Hippocampal formation (tissue), 2 donors: ENCODE results near the gene BZW2.

Experiments
- DNase-seq, 2 donors: peaks; one replicate each; lab custom pipeline; 2025; lab: John Stamatoyannopoulos, UW

Gene BZW2

DNA sequence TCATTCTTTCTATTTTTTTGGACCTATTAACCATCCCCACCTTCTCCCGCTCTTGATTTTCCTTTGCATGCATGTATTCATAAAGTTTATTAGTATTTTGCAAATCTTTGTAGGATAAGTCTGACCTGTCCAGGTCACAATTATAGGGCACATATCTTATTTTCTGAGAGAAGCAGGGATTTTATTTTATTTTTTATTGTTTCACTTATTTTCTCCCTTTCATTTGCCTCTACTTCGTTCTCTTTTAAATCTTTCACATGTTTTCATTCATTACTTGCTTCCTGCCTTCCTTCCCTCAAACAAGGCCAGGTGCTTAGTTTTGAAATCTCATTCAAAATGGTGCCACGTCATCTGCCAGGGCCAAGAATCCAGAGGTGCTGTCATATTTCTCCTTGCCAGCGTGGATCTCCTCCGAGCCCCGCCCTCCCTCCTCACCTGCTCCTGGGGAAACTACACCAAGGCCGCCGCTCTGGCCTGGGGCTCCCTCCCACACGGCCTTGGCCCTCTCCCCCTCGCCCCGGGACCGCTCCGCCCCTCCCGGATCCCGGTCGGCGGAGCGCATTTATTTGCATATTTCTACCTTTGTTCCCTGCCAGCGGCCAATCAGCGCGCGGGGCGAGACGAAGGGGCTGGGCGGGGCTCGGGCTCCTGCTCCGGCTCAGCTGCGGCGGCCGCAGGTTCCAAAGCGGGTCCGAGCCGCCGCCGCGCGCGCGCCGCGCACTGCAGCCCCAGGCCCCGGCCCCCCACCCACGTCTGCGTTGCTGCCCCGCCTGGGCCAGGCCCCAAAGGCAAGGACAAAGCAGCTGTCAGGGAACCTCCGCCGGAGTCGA, 107.3 kb downstream of the BZW2 start, which contains the start of gene TSPAN13:
TSS of gene TSPAN13 (plus strand) at position 654 of the 830 bp plus-strand sequence. CDS start 213 bp downstream, outside the sequence.
- peak; percentile 23 to 52 for DNase-seq

DNA sequence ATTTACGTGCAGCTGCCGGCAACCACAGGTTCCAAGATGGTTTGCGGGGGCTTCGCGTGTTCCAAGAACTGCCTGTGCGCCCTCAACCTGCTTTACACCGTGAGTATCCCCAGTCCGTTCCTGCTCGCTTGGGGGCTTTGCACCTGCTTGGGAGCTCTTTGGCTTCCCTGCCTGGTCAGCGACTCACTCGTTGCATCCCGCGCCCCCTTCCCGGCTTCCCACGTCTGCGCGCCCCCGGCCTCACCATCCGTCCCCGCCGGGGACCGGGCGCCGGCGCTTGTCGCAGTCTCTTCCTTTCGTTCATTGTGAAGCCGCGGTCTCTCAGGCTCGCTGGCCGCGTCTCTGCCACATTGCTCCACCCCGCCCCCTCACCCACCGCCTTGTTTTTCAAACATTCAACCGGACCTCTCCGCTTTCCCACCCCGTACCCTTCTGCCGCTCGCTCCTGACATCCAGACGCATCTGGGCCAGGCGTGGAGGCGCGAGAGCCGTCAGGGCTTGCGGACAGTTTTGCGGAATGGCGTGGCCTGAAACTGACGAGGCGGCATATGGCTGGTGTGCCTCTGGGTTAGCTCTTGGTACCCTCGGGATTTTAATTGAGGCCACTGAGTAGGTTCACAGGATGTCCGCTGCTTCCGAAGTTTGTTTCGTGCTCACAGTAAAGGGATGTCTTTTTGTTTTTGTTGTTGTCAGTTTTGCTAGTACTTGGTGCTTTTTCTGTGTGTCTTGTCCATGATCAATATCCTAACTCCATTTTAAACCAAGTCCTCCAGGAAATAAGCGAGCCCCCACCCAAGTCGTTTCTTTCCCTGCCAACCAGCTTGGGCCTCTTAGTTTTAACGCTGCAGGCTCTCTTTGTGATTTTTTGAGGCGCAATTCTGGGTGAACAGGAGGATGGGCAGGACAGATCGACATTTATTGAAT, 108.2 kb downstream of the BZW2 start:
- DNase-seq: peak in 1 of 2 donors; percentile 11

DNA sequence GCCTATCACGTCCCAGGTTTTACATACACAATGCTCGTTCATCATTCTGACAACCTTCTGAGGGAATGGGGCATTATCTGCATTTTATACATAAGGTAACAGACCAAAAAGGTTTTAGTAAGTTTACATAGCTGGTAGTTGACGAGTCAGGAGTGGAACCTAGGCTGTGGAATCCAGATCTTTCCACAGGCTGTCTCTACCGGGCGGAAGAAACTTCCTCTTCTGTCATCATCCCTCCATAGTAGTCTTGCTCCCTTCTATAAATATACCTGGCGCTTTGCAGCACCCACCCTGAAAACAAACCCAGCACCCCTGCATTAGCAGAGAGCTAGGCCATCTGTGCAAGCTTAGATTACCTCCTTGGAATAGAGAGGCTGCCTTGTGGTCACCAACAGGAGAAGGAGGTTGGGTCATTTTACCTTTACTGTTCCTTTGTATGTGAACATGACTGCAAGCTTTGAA, 108.9 kb downstream of the BZW2 start:
- no peak for DNase-seq

DNA sequence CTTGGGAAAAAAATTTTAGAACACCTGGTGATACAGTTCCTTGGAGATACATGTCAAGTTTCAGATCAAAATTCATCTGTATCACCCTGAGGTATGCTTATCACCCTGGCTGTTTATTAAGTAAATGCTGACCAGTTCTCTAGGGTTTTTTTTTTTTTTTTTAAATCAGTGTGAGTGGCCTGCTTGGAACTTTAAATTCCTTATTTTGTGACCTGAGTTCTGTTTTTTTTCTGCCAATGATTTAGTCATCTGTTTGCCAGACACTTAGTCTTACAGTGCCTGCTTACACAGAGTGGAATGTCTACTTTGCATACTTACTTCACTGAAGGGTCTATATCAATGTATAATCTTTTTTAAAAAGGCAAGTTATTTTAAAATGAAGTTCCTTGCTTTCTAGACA, 109.4 kb downstream of the BZW2 start:
- no peak for DNase-seq
